Skeletal muscle satellite cell (primary cell): Measurements from ENCODE around the gene C21orf58.
A peak's percentile ranks its signal among the peaks of the same experiment; 100 is the strongest.

Experiments used
- H3K27me3 ChIP-seq: 2 replicates; pipeline ENCODE4 v1.7.0; 2013; ENCODE audit warnings: low read length; ENCODE audit not compliant: control insufficient read depth, insufficient read depth
- H3K36me3 ChIP-seq: 2 replicates; pipeline ENCODE4 v1.7.0; 2013; ENCODE audit warnings: mild to moderate bottlenecking, control low read depth, low read length; ENCODE audit not compliant: insufficient read depth
- H3K4me1 ChIP-seq: 2 replicates; pipeline ENCODE4 v1.7.0; 2013; ENCODE audit warnings: low read length; ENCODE audit not compliant: control insufficient read depth, insufficient read depth
- H3K4me2 ChIP-seq: 2 replicates; pipeline ENCODE4 v1.7.0; 2013; ENCODE audit warnings: mild to moderate bottlenecking, low read length
- H3K4me3 ChIP-seq: 2 replicates; pipeline ENCODE4 v1.7.0; 2013; ENCODE audit warnings: low read length
- H3K9ac ChIP-seq: 2 replicates; pipeline ENCODE4 v1.7.0; 2013; ENCODE audit warnings: mild to moderate bottlenecking, low read depth, low read length, moderate library complexity
- H3K9me3 ChIP-seq: replicated peaks from 2 replicates; pipeline ENCODE4 v1.7.0; 2013; ENCODE audit warnings: mild to moderate bottlenecking, control low read depth, low read length

Gene C21orf58

DNA sequence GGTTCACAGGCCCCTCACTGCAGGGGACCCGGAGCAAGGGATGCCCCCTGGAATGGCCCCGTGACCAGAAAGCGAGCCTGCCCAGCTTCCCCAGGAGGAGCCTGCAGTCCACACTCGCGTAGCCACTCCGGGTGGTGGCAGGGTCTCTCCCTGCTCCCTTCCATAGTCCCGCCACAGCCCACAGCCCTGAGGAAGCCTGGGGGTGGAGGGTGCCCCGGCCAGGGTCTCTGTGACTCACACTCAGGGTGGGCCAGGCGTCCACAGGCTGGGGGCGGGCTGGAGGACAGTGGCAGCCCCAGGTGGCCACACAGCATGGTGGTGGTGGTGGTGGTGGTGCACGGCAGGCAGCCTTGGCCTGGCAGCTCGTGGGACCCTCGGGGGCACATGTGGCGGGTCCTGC lies 21.9 kb downstream of the C21orf58 start:
- H3K4me2 ChIP-seq, result no peak overlapping the region
- no peak overlapping the region for H3K9ac ChIP-seq
- H3K4me3 ChIP-seq, result no peak overlapping the region
- peaks cover 9% of the 10 kb centered on the region for H3K4me1 ChIP-seq
- peaks cover 13% of the 10 kb centered on the region for H3K36me3 ChIP-seq
- no peaks in the 10 kb centered on the region for H3K9me3 ChIP-seq
- H3K27me3 ChIP-seq, result no peaks in the 10 kb centered on the region

DNA sequence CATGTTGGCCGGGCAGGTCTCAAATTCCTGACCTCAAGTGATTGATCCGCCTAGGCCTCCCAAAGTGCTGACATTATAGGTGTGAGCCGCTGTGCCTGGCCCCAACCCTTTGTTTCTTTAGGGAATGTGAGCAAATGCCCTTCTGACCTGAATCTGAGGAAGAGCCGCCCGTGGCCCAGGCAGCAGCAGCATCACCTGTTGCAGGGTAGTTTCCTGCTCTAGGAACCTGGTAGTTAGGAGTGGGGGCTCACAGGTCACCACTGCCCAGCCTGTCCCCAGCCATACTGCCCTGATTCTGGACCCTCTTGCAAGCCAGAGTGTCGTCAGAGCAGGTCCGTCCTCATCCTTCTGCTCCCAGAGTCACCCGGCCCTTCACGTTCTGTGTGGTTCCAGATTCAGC lies 24.5 kb downstream of the C21orf58 start:
- Histone ChIP-seq H3K4me3 (no peak overlapping the region), H3K9ac (no peak overlapping the region), H3K4me2 (no peak overlapping the region), H3K4me1 (peaks cover 29% of the 10 kb centered on the region), H3K36me3 (peaks cover 6% of the 10 kb centered on the region), H3K27me3 (no peaks in the 10 kb centered on the region), H3K9me3 (no peaks in the 10 kb centered on the region)

- Histone ChIP-seq H3K27me3 (no peaks in the 10 kb centered on the region), H3K9me3 (no peaks in the 10 kb centered on the region), H3K4me1 (peaks cover 29% of the 10 kb centered on the region), H3K4me2 (peak overlapping the region; percentile 85), H3K36me3 (peaks cover 6% of the 10 kb centered on the region), H3K4me3 (peak overlapping the region; percentile 39), H3K9ac (peak overlapping the region; percentile 35)
Measured at GRCh38 chr21:46297338-46298271, 26.1 kb downstream of the C21orf58 start.

DNA sequence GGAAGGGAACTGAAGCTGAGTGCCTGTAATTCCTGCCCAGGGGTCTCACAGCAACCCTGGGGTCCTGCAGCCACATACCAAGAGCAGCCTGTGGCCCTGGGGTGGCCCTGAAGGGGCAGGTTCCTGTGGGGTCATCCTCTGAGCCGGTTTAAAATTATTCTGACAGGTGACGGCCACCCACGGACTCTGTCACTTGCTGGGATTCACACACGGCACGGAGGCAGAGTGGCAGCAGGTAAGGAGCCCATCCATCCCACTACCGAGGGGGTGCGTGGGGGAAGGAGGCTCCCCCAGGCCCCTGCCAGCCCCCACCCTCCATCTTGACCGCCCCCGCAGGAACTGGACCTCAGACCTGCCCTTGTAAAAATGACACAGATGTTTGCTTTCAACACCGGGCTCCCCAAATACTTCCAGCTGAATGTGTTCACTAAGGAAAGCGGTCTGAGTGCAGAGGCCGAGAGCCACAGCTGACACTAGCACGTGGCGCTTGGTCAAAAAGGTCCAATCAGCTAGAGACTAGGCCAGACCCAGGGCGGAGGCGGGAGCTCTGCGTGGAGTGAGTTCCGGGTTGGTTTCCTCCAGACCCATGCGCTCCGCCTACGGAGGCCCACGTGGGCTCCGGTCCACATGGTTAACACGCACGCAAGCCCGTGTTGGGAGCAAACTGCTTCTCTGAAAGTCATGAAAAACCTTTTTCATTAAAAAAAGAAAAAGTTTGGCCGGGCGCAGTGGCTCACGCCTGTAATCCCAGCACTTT lies 27.5 kb downstream of the C21orf58 start:
- peak overlapping the region; percentile 46 for H3K4me3 ChIP-seq
- H3K9ac ChIP-seq, result peak overlapping the region; percentile 70
- H3K4me1 ChIP-seq, result peaks cover 29% of the 10 kb centered on the region

DNA sequence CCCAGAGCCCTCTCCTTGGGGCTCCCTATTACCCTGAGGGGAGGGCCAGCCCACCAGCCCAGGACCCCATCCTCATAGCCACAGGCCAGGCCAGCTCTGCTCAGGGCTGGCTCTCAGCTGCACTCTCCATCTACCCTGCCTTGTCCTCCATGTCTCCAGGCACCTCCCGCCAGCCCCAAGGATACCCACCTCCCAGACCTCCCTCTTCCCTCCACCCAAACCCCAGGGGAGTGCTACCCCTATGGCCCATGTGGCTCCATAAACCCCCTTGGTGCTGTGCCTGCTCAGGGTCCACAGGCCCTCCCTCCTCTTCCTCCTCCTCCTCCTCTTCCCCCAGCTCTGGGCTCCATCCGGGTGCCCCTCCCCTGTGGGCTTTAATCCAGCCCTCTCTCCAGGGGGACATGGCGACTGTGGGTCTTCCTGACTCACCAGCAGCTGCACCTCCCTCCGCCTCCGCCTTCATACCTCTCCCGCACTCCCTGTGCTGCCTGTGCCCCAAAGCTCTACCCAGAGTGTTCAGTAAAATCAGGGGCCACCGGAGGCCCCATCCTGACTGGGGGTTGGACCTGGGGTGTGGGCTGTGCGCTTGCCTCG lies 28.4 kb downstream of the C21orf58 start:
- Histone ChIP-seq H3K9ac (peak overlapping the region; percentile 70), H3K27me3 (no peaks in the 10 kb centered on the region), H3K36me3 (peaks cover 18% of the 10 kb centered on the region), H3K4me2 (peak overlapping the region; percentile 65), H3K4me3 (peak overlapping the region; percentile 31), H3K9me3 (no peaks in the 10 kb centered on the region), H3K4me1 (peaks cover 29% of the 10 kb centered on the region)

More for the DNA sequence above, 27.5 kb downstream of the C21orf58 start:
- Histone ChIP-seq H3K9me3 (no peaks in the 10 kb centered on the region), H3K4me2 (peak overlapping the region; percentile 65), H3K27me3 (no peaks in the 10 kb centered on the region), H3K36me3 (peaks cover 17% of the 10 kb centered on the region)

GRCh38 chr21:46294647-46295176 lies 29.0 kb downstream of the C21orf58 start:
- Histone ChIP-seq H3K4me2 (peak overlapping the region; percentile 65), H3K9me3 (no peaks in the 10 kb centered on the region), H3K4me3 (peak overlapping the region; percentile 31), H3K36me3 (peaks cover 17% of the 10 kb centered on the region), H3K9ac (peak overlapping the region; percentile 70), H3K27me3 (no peaks in the 10 kb centered on the region), H3K4me1 (peaks cover 29% of the 10 kb centered on the region)

- Histone ChIP-seq H3K4me2 (no peak overlapping the region), H3K4me3 (no peak overlapping the region), H3K36me3 (peaks cover 11% of the 10 kb centered on the region), H3K27me3 (no peaks in the 10 kb centered on the region), H3K9ac (no peak overlapping the region), H3K4me1 (peaks cover 20% of the 10 kb centered on the region), H3K9me3 (no peaks in the 10 kb centered on the region)
Measured at GRCh38 chr21:46291561-46291960, 32.1 kb downstream of the C21orf58 start.

GRCh38 chr21:46289655-46290179 lies 34.0 kb downstream of the C21orf58 start:
- H3K4me1 ChIP-seq, result peaks cover 8% of the 10 kb centered on the region
- no peak overlapping the region for H3K4me2 ChIP-seq
- no peaks in the 10 kb centered on the region for H3K9me3 ChIP-seq
- H3K4me3 ChIP-seq, result no peak overlapping the region
- peaks cover 13% of the 10 kb centered on the region for H3K36me3 ChIP-seq
- no peaks in the 10 kb centered on the region for H3K27me3 ChIP-seq
- H3K9ac ChIP-seq, result no peak overlapping the region

- Histone ChIP-seq H3K27me3 (no peaks in the 10 kb centered on the region), H3K9ac (peak overlapping the region; percentile 97), H3K36me3 (peaks cover 31% of the 10 kb centered on the region), H3K9me3 (no peaks in the 10 kb centered on the region), H3K4me1 (peaks cover 19% of the 10 kb centered on the region), H3K4me2 (peak overlapping the region; percentile 84), H3K4me3 (peak overlapping the region; percentile 93)
Measured at GRCh38 chr21:46287541-46287940, 36.1 kb downstream of the C21orf58 start.

DNA sequence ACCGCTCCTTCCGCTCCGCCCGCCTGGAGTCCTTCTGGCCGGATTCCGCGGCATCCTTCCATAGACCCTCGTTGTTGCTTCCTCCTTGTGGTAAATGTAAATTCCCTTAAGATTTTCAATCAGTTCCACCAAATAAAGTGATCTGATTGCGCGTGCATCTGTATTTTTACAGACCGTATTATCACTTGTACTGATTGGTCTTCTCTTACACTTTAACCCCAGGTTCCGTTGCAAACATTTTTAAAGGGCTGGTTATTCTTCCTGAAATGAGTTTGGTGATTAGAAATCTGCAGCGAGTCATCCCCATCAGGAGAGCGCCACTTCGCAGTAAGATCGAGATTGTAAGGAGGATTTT lies 37.0 kb downstream of the C21orf58 start:
- Histone ChIP-seq H3K4me2 (peak overlapping the region; percentile 84), H3K36me3 (peaks cover 25% of the 10 kb centered on the region), H3K9ac (peak overlapping the region; percentile 97), H3K9me3 (no peaks in the 10 kb centered on the region), H3K4me3 (peak overlapping the region; percentile 93), H3K4me1 (peaks cover 19% of the 10 kb centered on the region), H3K27me3 (no peaks in the 10 kb centered on the region)
